GM12892 (cell line): Measurements from ENCODE around the gene CAMK1D.

ENCODE experiments used
- POLR2A ChIP-seq: IDR thresholded peaks from 2 replicates; pipeline ENCODE4 v1.6.1; 2011; ENCODE audit warnings: low read depth, low read length, control low read depth
- POLR2AphosphoS5 ChIP-seq: IDR thresholded peaks from 2 replicates; pipeline ENCODE4 v1.6.1; 2011; ENCODE audit warnings: low read depth, low read length, control low read depth
- TAF1 ChIP-seq: IDR thresholded peaks from 2 replicates; pipeline ENCODE4 v1.6.1; 2011; ENCODE audit warnings: low read depth, mild to moderate bottlenecking, control low read depth, low read length, borderline replicate concordance

DNA sequence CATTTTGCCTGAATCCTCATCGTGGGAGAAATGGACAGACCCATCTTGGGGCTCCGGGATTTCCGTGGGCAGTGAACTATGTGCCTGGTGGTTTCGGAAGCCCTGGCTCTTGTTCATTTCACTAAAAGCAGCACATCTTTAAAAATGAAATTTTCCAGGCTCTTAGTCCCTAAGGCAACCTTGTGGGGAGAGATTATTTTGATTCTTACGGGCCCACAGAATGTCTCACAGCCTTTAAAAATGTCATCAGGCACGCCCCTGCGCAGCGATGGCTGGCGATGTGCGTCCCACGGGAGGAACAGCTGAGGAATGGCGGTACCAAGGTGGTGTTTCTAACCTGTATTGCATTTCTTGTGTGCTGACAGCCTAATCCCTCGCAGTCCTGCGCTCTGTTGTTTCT lies 462.5 kb downstream of the CAMK1D start:
- TF ChIP-seq POLR2A (no peak), POLR2AphosphoS5 (no peak), TAF1 (no peak)
